GM13976 (cell line): ENCODE measurements around the gene UPP1.

Experiments used
- DNase-seq: peaks from one replicate; pipeline ENCODE4 v3.0.0; 2012; ENCODE audit warnings: low spot score
- in situ Hi-C: fragments of 300-500 bp; cut with MboI; formaldehyde crosslinking; loops from one replicate; pipeline ENCODE4 v1.12.0; 2022; ENCODE audit warnings: low sequenced_read_pairs, mixed read lengths, inconsistent platforms; ENCODE audit not compliant: unreplicated experiment
- TF ChIP-seq, protein P1 (sequence below): IDR thresholded peaks from 2 replicates; pipeline ENCODE4 v1.5.1; 2012; ENCODE audit warnings: borderline replicate concordance, mild to moderate bottlenecking; ENCODE audit not compliant: insufficient read depth; ENCODE audit errors: extremely low read depth, missing control alignments, control extremely low read depth

Gene UPP1

DNA sequence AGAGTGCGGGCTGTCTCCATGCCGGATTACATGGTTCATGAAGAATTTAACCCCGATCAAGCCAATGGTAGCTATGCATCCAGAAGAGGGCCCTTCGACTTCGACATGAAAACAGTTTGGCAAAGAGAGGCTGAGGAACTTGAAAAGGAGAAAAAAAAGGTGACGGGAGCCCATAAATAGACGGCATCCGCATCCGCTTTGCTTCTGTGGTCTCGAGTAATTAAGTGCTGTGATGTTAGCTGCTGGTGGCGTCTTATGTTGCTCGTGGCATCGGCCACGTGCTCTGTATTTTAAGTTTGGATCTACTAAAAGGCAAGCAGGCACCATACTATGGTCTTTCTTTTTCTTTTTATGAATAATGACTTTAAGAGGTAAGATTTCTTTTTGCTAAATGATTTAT is 42.6 kb upstream of the UPP1 start:
- in situ Hi-C loops, result no loop called here
- TF ChIP-seq, protein P1, sequence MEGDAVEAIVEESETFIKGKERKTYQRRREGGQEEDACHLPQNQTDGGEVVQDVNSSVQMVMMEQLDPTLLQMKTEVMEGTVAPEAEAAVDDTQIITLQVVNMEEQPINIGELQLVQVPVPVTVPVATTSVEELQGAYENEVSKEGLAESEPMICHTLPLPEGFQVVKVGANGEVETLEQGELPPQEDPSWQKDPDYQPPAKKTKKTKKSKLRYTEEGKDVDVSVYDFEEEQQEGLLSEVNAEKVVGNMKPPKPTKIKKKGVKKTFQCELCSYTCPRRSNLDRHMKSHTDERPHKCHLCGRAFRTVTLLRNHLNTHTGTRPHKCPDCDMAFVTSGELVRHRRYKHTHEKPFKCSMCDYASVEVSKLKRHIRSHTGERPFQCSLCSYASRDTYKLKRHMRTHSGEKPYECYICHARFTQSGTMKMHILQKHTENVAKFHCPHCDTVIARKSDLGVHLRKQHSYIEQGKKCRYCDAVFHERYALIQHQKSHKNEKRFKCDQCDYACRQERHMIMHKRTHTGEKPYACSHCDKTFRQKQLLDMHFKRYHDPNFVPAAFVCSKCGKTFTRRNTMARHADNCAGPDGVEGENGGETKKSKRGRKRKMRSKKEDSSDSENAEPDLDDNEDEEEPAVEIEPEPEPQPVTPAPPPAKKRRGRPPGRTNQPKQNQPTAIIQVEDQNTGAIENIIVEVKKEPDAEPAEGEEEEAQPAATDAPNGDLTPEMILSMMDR, result no peak

GRCh38 chr7:48048113-48048512 is 41.0 kb upstream of the UPP1 start:
- no peak for DNase-seq
- TF ChIP-seq, protein P1, result no peak
- in situ Hi-C loops, result no loop called here

More for the DNA sequence above, 42.6 kb upstream of the UPP1 start:
- no peak for DNase-seq

- in situ Hi-C loops, result no loop called here
- TF ChIP-seq, protein P1, result no peak
- no peak for DNase-seq
Measured at GRCh38 chr7:48049850-48050249, 39.2 kb upstream of the UPP1 start.

DNA sequence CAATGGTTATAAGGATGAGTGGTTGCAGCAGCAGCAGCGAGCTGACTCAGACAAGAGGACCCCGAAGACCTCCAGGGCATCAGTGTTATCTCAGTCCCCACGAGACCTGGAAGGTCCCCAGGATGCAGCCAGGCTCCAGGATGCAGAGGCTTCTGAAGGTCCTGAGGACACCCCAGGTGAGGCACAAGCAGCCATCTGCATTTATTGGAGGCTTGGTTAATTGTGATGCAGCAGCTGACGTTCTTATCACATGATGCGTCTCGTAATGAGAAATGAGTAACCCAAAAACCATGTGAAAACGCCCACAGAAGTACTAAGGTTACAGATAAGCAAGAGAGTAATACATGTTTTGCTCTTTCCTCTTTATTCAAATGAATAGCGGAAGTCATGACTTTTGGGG is 36.3 kb upstream of the UPP1 start:
- TF ChIP-seq, protein P1, result no peak
- in situ Hi-C loops, result no loop called here
- no peak for DNase-seq

DNA sequence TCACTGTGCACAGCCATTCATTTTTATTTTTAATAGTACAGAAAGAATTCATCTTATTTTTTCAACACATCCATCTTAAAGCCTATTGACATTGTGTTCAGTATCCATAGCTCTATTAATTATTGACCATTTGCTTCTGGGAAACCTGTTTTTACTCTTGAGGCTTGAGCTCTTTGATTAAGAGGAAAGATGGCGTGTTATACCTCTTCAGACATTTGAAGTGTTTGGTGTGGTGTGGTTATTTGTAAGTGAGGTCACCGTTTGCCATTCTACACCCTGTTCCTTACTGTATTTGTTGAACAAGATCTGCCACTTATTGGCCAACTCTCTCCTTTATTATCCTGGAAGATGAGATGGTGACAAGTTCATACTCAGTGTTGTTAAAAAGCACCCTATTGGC is 35.3 kb upstream of the UPP1 start:
- TF ChIP-seq, protein P1, result no peak
- DNase-seq, result no peak
- in situ Hi-C loops, result no loop called here

- in situ Hi-C loops, result no loop called here
- TF ChIP-seq, protein P1, result no peak
- DNase-seq, result no peak
Measured at GRCh38 chr7:48058990-48059389, 30.1 kb upstream of the UPP1 start.

- TF ChIP-seq, protein P1, result no peak
- DNase-seq, result no peak
- in situ Hi-C loops, result no loop called here
Measured at GRCh38 chr7:48059706-48060105, 29.4 kb upstream of the UPP1 start.
